KG1 (cell line): ENCODE results near the gene DCTD.

Experiments used
- DNase-seq: peaks from one replicate; lab custom pipeline; 2025; lab: John Stamatoyannopoulos, UW

DCTD gene

DNA sequence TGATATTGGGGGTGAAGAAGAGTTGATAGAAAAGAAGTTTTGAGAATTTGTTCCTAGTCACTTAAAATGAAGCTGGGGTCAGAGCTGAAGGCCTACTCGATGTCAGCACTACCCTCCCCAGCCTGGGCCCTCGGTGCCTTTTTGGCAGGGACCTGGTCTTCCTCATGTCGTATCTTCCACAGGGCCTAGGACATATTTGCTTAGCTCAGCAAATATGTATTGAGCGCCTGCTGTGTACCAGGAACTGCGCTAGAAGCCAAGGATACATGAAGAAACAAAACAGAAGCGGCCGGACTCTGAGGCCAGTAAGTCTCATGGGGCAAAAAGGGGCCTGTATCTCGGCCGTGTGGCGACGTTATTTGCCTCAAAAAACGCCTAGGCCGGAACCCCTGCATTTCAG, 44.3 kb downstream of the DCTD start:
- DNase-seq, result no peak

DNA sequence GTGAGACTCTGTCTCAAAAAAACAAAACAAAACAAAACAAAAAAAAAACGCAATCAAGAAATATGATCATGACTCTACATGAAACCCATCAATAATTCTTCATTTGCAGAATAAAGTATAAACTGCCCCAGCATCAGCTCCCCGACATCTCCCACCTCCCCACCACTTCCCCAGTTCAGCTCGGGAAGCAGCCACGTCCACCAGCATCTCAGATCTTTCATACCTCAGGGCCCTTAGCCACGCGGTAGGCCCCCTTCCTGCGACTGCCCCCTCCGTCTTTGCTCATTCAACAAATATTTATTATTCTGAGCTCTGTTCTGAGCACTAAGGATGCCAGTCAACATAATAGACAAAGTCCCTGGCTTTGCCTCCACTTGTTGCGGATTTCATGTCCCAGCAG, 45.6 kb downstream of the DCTD start:
- no peak for DNase-seq

DNA sequence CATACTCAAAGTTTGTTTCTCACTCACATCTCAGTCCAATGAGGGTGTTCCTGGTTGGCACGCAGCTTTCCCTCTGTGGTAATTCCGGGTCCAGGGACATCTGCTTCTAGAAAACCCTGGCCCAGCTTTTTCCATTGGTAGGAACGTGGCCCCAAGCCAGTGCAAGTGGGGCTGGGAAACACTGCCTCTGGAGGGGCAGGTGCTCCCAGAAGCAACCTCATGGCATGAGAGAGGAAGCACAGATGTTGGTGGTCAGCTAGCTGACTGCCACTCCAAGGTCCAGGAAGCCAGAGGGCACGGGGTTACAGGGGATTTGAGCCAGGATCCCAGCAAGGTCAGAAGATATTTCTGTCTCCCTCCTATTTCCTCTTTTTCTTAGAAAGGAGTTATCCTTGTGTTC, 47.5 kb downstream of the DCTD start:
- DNase-seq, result no peak

GRCh38 chr4:182866746-182867145, 50.4 kb downstream of the DCTD start:
- DNase-seq, result no peak

- DNase-seq, result no peak
Observed at GRCh38 chr4:182863501-182863900, 53.7 kb downstream of the DCTD start.

DNA sequence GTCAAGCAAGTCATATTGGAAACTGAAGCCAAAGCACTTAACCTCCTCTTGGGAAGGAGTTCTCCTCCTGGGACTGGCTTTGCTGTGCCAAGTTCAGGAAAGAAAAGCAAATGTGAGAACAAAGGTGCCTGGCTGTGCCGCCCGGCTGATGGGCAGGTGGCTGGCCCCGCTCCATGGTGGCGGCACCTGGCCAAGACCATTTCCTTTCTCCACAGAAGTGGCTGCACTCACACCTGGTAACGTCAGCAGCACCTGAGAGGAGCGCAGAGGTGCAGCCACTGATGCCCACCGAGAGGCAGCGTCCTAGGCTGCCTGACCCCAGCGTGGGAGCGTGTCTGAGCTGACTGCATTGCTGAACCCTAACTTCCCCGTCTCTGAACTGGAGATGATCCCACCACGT, 54.3 kb downstream of the DCTD start:
- DNase-seq, result no peak

DNA sequence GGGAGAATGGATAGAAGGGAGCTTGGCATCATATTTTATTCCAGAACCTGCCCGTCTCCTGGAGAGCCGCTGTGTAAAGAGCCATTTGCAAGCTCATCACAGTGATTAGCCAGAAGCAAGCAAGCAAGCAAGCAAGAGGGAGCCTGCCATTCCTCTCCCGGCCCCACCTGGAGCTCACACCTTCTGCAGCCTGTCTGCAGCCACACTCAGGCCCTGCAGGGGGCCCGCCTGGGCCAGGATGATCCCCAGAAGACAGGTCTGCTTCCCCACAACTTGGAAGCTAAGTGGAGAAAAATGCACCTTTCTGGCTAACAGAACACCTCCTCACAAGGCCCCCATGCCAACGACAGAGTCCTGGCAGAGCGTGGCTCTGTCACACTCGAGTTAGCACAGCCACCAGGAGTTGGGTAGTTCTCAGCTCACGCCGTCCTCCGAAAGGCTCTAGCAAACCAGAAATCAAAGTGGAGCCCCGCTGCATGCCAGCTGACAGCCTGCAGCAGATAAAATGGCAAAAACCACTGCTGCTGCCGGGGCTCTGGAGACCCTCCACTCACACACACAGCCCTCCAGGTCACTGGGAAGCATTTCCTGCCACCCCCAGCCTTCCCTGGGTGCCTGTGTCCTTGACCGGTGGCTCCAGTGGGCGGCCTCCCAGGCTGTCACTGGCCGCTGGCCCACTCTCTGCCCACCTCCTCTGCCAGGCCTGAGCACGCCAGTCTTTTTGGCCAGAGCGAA, 54.9 kb downstream of the DCTD start:
- no peak for DNase-seq

- no peak for DNase-seq
Observed at GRCh38 chr4:182861346-182861745, 55.8 kb downstream of the DCTD start.

DNA sequence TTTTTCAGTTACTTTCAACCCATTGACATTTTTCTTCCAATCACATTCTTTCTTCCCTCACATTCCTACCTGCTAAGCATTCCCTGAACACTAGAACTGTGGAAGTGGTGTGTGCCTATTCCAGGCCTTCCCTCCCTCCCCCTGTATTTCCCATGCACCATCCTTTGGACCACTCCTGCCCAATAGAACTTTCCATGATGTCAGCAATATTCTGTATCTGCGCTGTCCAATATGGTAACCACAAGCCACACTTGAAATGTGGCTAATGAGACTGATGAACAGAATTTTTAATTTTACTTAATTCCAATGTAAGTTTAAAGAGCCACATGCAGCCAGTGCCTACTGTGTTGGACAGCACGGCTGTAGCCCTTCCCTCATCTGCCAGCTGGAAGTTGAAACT, 57.5 kb downstream of the DCTD start:
- no peak for DNase-seq

DNA sequence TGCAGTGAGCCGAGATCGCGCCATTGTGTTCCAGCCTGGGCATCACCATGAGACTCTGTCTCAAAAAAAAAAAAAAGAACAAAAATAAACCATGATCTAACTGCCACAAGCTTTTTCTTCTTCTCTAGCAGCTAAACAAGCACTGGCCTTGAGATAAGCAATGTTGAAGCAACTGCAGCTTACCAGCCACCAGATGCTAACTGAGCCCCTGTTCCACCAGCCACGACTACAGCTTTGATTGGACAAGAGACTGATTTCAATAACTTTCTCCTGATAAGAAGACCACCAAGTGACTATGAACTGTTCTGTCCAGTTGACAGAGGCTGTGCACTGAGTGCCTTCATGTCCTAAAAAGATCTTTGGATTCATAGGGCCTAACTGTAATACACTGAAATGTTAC, 58.5 kb downstream of the DCTD start:
- no peak for DNase-seq

DNA sequence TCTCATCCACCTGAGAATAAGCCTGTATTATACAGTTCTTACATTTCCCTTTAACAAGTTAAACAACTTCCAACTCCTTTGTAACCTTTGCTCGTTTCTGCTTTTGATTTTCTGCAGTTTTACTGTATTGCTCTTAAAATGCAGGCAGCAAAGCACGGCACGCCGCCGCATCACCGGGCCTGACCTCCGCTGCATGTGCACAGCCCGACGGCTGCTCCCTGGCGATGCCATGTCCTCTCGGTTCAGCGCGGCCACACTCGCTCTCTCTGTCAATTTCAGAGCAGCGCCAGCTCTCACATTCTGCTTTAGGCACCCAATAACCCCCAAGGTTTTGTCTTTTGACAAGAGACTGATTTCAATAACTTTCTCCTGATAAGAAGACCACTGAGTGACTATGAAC, 60.3 kb downstream of the DCTD start:
- DNase-seq, result no peak

- no peak for DNase-seq
Observed at GRCh38 chr4:182855877-182856276, 61.3 kb downstream of the DCTD start.

DNA sequence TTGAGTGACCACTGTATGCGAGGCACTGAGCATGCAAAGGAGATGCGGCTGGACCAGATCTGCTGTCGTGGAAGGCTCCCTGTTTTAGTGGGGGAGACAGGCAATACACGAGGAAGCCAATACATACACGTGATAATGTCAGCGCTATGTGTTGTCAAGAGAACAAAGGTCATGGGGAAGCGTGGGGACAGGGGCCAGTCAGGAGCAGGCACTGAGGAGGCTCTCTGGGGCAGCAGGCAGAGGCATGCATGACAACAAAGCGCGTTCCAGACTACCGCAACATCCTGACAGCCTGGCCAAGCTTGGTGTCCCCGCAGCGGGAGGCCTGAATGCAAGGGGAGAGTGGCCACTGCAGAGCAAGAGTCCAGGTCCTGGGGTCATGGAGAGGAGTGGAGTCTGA, 61.9 kb downstream of the DCTD start:
- DNase-seq, result no peak

- DNase-seq, result no peak
Observed at GRCh38 chr4:182854466-182854865, 62.7 kb downstream of the DCTD start.

DNA sequence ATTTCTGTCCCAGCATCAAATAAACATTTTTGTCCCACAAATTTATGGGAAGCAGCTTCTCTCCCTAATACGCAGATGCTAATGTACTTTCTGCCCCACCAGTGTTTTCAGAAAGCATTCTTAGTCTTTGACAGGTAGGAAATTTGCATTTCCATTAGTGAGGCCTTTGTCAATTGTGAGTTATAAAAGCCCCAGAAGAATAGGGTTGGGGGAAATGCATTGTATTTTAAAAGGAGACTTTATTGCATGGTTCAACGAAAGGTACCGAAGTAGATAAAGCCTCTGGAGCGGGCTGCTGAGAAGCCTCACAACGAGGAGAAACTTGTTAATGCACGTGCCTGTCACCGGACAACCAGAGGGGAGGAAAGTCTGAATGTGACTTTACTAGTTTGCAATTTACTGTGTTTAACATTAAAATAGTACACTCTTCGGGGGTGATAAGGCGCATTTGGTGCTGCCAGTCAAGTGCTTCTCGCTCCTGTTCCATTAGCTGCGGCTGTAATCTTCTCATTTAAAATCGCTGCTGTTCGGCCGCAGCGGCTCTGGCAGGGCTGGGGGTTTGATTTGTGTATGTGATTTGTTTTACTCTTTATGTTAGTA, 63.4 kb downstream of the DCTD start:
- DNase-seq, result no peak

- DNase-seq, result no peak
Observed at GRCh38 chr4:182848685-182849084, 68.5 kb downstream of the DCTD start.

DNA sequence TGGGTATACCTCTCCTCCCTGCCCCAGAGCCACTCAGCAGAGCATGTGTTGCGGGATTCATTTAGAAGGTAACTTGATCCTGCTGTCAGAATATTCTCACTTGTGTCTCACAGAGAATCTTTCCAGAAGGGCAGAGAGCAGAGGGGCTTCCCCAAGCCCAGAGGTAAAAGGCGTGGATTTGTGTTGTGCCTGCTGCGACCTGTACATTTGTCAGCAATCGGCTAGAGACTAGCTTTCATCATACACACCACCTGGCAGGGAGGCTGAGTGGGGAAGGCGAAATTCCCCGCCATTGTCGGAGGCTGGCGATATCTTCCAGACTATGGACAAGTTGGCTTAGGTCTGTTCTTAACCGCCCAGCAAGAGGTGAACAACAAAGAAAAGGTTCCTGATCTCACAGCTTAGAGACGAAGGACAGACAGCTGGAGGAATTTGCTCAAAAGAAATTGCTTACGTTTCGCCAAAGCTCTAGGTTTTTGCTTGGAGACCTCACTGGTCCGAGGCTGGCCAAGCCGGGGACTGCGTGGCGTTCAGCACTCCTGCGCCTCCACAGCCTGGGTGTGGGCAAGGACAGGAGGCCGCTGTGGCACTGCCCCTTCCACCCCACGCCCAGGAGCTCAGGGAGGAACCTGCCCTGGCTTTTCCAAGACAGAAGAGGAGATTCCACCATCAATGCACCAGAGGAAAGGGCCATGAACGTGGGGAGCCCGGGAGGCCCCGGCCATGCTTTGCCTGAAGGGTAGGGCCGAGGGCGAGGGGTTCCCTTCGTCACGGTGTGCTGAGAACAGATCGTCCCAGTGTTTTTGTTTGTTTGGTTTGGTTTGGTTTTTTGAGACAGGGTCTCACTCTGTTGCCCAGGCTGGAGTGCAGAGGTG, 69.4 kb downstream of the DCTD start:
- DNase-seq, result no peak

DNA sequence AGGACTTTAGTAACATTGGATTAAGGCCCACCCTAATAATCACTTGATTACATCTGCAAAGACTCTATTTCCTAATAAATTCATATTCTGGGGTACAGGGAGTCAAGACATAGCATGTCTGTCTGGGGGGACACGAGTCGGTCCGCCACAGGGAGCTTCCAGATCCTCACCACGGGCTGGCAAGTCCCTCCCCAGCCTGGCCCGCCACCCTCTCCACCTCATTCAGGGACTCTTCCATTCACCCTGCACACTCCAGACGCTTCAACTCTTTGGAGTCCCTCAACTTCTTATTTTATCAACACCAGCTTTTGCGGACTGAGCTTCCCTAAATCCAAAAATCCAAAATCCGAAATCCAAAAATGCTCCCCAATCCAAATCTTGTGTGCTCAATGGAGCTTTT, 71.2 kb downstream of the DCTD start:
- no peak for DNase-seq

GRCh38 chr4:182845618-182846017, 71.6 kb downstream of the DCTD start:
- no peak for DNase-seq

GRCh38 chr4:182843808-182844325, 73.3 kb downstream of the DCTD start:
- DNase-seq, result no peak

DNA sequence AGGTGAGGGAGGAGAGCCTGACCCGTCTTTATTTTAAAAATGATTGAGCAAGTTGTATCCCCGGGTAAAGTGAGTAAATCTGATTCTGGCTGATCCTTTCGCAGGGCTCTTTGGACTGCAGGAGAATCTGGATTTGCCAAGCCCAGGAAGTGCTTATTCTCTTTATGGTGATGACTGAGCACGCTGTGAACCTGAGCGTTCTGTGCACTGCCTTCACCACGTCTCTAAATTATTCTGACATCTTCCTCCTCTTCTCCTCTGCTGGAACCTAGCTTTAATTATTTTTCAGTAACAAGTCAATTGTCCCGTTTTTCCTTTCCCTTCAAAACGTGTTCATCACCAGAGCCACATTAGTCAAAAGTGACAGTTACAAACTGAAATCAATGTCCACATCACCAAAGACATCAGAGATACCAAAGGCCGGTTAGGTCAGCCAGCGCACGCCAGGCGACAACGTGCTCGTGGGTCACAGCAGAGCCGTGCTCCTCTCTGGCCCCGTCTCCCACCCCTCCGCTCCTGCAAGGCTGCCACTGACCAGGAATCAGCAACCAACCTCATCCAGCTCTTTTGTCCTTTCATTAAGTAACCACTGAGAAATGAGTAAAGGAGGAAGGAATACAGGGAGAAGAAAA, 74.3 kb downstream of the DCTD start:
- DNase-seq, result no peak

GRCh38 chr4:182842104-182842600, 75.0 kb downstream of the DCTD start:
- no peak for DNase-seq
